Astrocyte (in vitro differentiated cells and primary cell): Measurements from ENCODE around the gene HYDIN. TPM values are rescaled to one million over a fixed set of nuclear protein-coding genes. Genes with fewer than 3 reads are reported as not detected.
A peak's percentile ranks its signal among the peaks of the same experiment; 100 is the strongest.

Experiments
- DNase-seq: peaks from one replicate; pipeline ENCODE4 v3.0.0-alpha.2; 2010; ENCODE audit warnings: low read depth
- FAIRE-seq: peaks from 2 replicates; lab custom pipeline; 2011; peaks lifted over from hg19 to GRCh38; lab: Jason Lieb, UNC
- H2AFZ ChIP-seq: 2 replicates; pipeline ENCODE4 v1.6.0; 2012; ENCODE audit warnings: low read depth, low read length, inconsistent platforms
- H3K27ac ChIP-seq: 2 replicates; pipeline ENCODE4 v1.5.1; 2011; ENCODE audit warnings: low read depth, low read length, inconsistent platforms
- H3K27me3 ChIP-seq: 2 replicates; pipeline ENCODE4 v1.6.0; 2011; ENCODE audit warnings: low read length, inconsistent platforms; ENCODE audit not compliant: insufficient read depth
- H3K36me3 ChIP-seq: 2 replicates; pipeline ENCODE4 v1.5.1; 2011; ENCODE audit warnings: low read length, inconsistent platforms; ENCODE audit not compliant: insufficient read depth
- H3K4me1 ChIP-seq: 2 replicates; pipeline ENCODE4 v1.5.1; 2011; ENCODE audit warnings: low read length, inconsistent platforms; ENCODE audit not compliant: insufficient read depth
- H3K4me2 ChIP-seq: 2 replicates; pipeline ENCODE4 v1.6.0; 2012; ENCODE audit warnings: low read length, inconsistent platforms
- H3K4me3 ChIP-seq: 2 replicates; pipeline ENCODE4 v1.5.1; 2011; ENCODE audit warnings: low read depth, mild to moderate bottlenecking, low read length, inconsistent platforms; ENCODE audit not compliant: insufficient read depth
- H3K79me2 ChIP-seq: 2 replicates; pipeline ENCODE4 v1.6.0; 2012; ENCODE audit warnings: mild to moderate bottlenecking, low read length, inconsistent platforms; ENCODE audit not compliant: insufficient read depth
- H3K9ac ChIP-seq: 2 replicates; pipeline ENCODE4 v1.6.0; 2012; ENCODE audit warnings: mild to moderate bottlenecking, low read length, inconsistent platforms
- H3K9me3 ChIP-seq: 2 replicates; pipeline ENCODE4 v1.5.1; 2012; ENCODE audit warnings: low read depth, mild to moderate bottlenecking, low read length, inconsistent platforms; ENCODE audit not compliant: insufficient read depth
- H4K20me1 ChIP-seq: 2 replicates; pipeline ENCODE4 v1.6.0; 2012; ENCODE audit warnings: low read length, inconsistent platforms; ENCODE audit not compliant: insufficient read depth
- H3K27ac Mint-ChIP-seq: one replicate; pipeline ENCODE4 v1.8.0; 2021; ENCODE audit warnings: mild to moderate bottlenecking, mixed read lengths; ENCODE audit not compliant: unreplicated experiment
- H3K27me3 Mint-ChIP-seq: one replicate; pipeline ENCODE4 v1.8.0; 2021; ENCODE audit warnings: low read depth, mixed read lengths; ENCODE audit not compliant: unreplicated experiment
- H3K36me3 Mint-ChIP-seq: one replicate; pipeline ENCODE4 v1.8.0; 2021; ENCODE audit warnings: low read depth, mixed read lengths; ENCODE audit not compliant: unreplicated experiment
- H3K4me1 Mint-ChIP-seq: one replicate; pipeline ENCODE4 v1.8.0; 2021; ENCODE audit warnings: low read depth, mixed read lengths; ENCODE audit not compliant: unreplicated experiment
- H3K4me3 Mint-ChIP-seq: one replicate; pipeline ENCODE4 v1.8.0; 2021; ENCODE audit warnings: mild to moderate bottlenecking, moderate library complexity, mixed read lengths; ENCODE audit not compliant: unreplicated experiment
- H3K9me3 Mint-ChIP-seq: one replicate; pipeline ENCODE4 v1.8.0; 2021; ENCODE audit warnings: mild to moderate bottlenecking, mixed read lengths; ENCODE audit not compliant: unreplicated experiment
- EZH2 ChIP-seq: IDR thresholded peaks from 2 replicates; pipeline ENCODE4 v1.6.1; 2012; ENCODE audit warnings: mild to moderate bottlenecking, low read length, inconsistent platforms; ENCODE audit not compliant: insufficient read depth
- total RNA-seq: library from RNA; stranded (reverse); gene quantifications from 2 replicates; pipeline ENCODE4 v1.2.1, GENCODE V29; 2021
- TF ChIP-seq, protein P1 (sequence below): IDR thresholded peaks from 2 replicates; pipeline ENCODE4 v1.5.1; 2011; ENCODE audit warnings: low read depth, mild to moderate bottlenecking, inconsistent platforms, low read length, moderate library complexity; ENCODE audit not compliant: insufficient read depth

HYDIN gene
- total RNA-seq, 1 donor from 2014 or later, result 1.4 TPM

DNA sequence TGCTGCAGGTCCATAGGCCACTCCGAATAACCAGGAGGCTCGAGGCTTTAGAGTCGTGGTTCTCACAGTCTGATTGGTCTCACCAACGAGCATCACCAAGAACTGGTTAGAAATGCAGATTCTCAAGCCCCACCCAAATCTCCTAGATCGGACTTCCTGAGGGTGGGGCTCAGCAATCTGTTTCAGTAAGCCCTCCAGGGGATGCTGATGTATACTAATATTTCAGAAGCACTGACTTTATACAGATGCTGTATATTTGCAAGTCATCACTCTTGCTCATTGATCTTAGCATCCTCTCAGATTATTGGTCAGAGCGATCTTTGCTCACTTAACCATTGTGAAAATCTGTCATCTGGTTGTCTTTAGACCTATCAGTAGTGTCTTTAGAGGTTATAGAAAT is 425.1 kb downstream of the HYDIN start:
- Mint-ChIP-seq H3K27me3 (peaks cover 17% of the 10 kb centered on the region), H3K36me3 (peaks cover 2% of the 10 kb centered on the region), H3K9me3 (peaks cover 2% of the 10 kb centered on the region), H3K4me1 (peaks cover 21% of the 10 kb centered on the region), H3K27ac (peak overlapping the region; percentile 59), H3K4me3 (no peak overlapping the region)
- H2AFZ ChIP-seq, result no peak overlapping the region
- FAIRE-seq (no peak), DNase-seq (no peak)
- H3K9me3 ChIP-seq, result no peaks in the 10 kb centered on the region
- no peaks in the 10 kb centered on the region for H3K36me3 ChIP-seq
- H4K20me1 ChIP-seq, result no peaks in the 10 kb centered on the region
- no peak overlapping the region for H3K4me3 ChIP-seq
- no peaks in the 10 kb centered on the region for H3K27me3 ChIP-seq
- peak overlapping the region; percentile 91 for H3K27ac ChIP-seq
- no peak for TF ChIP-seq EZH2
- TF ChIP-seq, protein P1, sequence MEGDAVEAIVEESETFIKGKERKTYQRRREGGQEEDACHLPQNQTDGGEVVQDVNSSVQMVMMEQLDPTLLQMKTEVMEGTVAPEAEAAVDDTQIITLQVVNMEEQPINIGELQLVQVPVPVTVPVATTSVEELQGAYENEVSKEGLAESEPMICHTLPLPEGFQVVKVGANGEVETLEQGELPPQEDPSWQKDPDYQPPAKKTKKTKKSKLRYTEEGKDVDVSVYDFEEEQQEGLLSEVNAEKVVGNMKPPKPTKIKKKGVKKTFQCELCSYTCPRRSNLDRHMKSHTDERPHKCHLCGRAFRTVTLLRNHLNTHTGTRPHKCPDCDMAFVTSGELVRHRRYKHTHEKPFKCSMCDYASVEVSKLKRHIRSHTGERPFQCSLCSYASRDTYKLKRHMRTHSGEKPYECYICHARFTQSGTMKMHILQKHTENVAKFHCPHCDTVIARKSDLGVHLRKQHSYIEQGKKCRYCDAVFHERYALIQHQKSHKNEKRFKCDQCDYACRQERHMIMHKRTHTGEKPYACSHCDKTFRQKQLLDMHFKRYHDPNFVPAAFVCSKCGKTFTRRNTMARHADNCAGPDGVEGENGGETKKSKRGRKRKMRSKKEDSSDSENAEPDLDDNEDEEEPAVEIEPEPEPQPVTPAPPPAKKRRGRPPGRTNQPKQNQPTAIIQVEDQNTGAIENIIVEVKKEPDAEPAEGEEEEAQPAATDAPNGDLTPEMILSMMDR, result no peak
- peaks cover 6% of the 10 kb centered on the region for H3K79me2 ChIP-seq
- H3K4me2 ChIP-seq, result peak overlapping the region; percentile 64
- peak overlapping the region; percentile 61 for H3K9ac ChIP-seq
- peaks cover 32% of the 10 kb centered on the region for H3K4me1 ChIP-seq

DNA sequence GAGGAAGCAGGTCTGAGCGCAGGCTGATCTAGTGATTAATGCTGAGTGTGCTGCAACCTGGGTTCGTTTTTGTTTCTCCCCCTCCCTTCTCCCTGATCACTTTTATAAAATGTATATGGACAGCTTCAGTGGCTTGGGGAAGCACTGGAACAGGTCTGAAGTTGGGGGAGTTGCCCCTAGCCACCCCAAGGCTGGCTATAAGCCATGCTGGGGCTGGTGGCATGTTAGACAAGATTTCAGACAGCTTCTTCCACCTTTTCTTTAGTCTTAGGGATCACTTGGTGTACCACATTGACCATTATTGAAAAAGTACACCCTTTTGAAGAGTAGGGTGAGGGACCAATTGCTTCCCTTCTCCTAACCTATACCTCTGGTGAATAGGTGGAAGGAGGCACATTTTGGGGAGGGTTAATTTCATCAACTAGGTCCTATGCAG is 425.8 kb downstream of the HYDIN start:
- no peak for FAIRE-seq
- Mint-ChIP-seq H3K9me3 (peaks cover 2% of the 10 kb centered on the region), H3K4me1 (peaks cover 23% of the 10 kb centered on the region), H3K27ac (peak overlapping the region; percentile 59), H3K27me3 (peaks cover 12% of the 10 kb centered on the region), H3K36me3 (peaks cover 2% of the 10 kb centered on the region), H3K4me3 (no peak overlapping the region)
- no peak for DNase-seq
- H3K4me1 ChIP-seq, result peaks cover 36% of the 10 kb centered on the region
- H3K4me2 ChIP-seq, result peak overlapping the region; percentile 64
- H3K9ac ChIP-seq, result peak overlapping the region; percentile 61
- no peaks in the 10 kb centered on the region for H3K27me3 ChIP-seq
- no peak for TF ChIP-seq EZH2
- TF ChIP-seq, protein P1, result no peak
- H2AFZ ChIP-seq, result peak overlapping the region; percentile 19
- H4K20me1 ChIP-seq, result no peaks in the 10 kb centered on the region
- peak overlapping the region; percentile 1 for H3K4me3 ChIP-seq
- H3K27ac ChIP-seq, result peak overlapping the region; percentile 91
- peaks cover 12% of the 10 kb centered on the region for H3K79me2 ChIP-seq
- H3K9me3 ChIP-seq, result no peaks in the 10 kb centered on the region
- H3K36me3 ChIP-seq, result no peaks in the 10 kb centered on the region

DNA sequence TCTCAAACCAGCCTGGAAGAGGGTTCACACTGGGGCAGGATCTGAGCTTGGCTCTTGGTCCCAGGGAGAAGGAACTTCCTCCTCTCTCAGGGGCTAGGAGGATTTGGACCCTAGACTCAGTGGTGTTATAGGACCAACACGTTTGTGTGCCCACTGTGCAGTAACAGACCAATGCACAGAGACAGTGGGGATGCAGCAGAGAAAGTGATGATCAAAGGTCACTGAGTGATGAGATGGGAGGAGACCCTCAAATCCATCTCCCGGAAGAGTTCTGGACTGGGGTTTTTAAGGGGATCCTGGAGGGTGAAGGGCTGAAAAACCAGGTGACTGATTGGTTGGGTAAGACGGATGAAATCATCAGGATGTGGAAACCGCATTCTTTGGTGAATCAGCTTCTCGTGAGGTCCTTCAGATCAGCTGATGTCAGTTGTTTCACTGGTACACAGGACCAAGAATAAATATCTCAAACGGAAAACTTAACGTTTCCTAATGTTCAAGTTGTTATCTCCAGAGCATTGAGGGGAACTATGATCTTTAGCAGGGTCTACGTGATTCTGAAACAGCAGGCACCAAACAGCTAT is 426.3 kb downstream of the HYDIN start:
- H3K36me3 ChIP-seq, result no peaks in the 10 kb centered on the region
- H3K4me3 ChIP-seq, result peak overlapping the region; percentile 1
- Mint-ChIP-seq H3K4me1 (peaks cover 26% of the 10 kb centered on the region), H3K4me3 (no peak overlapping the region), H3K27me3 (peaks cover 9% of the 10 kb centered on the region), H3K9me3 (peaks cover 2% of the 10 kb centered on the region), H3K36me3 (peaks cover 2% of the 10 kb centered on the region), H3K27ac (peak overlapping the region; percentile 59)
- H3K4me1 ChIP-seq, result peaks cover 36% of the 10 kb centered on the region
- peak overlapping the region; percentile 64 for H3K4me2 ChIP-seq
- H3K27ac ChIP-seq, result peak overlapping the region; percentile 91
- H3K9ac ChIP-seq, result peak overlapping the region; percentile 61
- H4K20me1 ChIP-seq, result peaks cover 3% of the 10 kb centered on the region
- peak overlapping the region; percentile 19 for H2AFZ ChIP-seq
- DNase-seq (peak; percentile 92), FAIRE-seq (no peak)
- peaks cover 17% of the 10 kb centered on the region for H3K79me2 ChIP-seq
- H3K27me3 ChIP-seq, result no peaks in the 10 kb centered on the region
- no peaks in the 10 kb centered on the region for H3K9me3 ChIP-seq
- TF ChIP-seq, protein P1, result no peak
- no peak for TF ChIP-seq EZH2
